ENCODE data around the gene S100A10. TPM values are rescaled to one million over a fixed set of nuclear protein-coding genes. Genes with fewer than 3 reads are reported as not detected.

The S100A10 gene, protein sequence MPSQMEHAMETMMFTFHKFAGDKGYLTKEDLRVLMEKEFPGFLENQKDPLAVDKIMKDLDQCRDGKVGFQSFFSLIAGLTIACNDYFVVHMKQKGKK
- total RNA-seq, result 37.4 and 94.7 TPM in 2 replicates

DNA sequence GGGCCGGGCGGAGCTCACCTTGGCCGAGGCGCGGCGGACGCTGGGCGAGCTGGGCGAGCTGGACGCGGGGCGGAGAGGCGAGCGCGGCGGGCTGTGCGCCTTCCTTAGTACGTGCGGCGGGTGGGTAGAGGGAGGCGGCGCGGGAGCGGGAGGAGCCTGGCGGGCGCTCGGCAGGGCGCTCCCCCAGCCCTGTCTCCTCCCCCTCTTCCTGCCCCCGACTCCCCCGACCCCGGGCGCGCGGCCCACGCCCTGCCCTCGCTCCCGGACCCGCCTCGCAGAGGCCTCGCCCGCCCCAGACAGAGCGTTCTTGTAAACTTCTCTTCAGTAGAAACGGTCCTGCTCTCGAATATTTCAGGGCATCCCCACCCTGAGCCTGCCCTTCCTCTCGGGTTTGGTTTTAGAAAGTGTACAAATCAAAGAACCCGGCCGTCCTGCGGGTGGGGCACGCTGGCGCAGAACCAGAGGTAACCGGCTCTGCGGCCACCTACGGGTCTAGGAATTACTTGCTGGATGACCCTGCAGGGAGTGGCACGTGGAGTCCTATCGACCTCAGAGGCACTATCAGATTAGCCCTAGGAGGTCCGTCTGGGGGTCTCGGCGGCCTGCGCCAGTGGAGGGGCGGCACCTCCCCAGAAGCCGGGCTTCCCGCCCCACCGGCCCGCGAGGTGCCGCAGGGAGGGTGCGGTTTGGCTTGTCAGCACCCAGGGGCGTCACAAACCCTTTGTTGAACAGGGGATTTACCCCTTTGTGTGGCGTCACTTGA, at the start of gene S100A10:
S100A10 (minus strand) TSS at position 126 of the 763 bp plus-strand sequence. CDS start 7,629 bp downstream, outside the sequence.

DNA sequence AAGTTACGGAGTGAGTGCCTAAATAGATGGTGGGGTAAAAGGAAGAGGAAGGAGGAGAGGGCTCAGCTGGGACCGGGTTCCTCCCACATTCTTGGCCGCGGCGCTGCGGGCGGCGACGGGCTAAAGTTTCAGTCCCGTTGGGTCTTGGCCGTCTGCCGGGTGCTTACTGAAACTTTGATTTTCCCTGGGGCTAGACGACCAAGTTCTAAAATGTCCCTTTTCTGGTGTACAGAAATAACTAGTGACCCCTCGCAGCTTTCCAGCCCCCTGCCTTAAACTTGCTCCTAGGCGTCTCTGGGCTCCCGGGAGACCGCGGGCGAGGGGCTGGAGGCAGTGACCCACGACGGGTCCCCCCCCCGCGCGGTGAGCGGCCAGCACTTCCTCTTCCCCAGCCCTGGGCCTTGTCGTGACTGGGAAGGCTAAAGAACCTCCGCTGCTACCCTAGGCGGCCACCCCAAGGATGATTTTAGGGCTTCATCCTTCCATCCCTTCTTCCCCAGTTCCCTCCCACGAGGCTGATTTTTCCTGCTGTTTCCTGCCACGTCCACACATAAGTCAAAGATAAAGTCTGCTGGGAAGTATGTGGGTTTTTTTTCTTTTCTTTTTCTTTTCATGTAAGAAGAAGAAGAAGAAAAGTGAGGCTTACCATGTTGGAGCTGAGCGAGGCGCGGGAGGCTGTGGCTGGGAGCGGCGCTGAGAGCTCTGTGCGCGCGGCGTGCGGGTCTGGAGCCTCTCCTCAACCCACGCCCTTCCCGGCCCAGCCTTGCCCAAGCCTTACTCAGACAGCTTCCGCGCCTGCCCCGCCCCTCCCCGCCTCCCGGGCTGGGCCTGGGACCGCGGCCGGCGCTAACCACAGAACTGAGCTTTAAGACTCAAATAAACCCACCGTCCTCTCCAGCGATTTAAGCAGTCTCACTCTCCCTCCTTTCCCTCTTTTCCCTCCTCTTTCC, 42.9 kb upstream of the S100A10 start, which contains the start of gene S100A11:
S100A11 (minus strand) TSS at position 738 of the 950 bp plus-strand sequence; CDS start at position 649, 89 bp downstream.

Other genes with a start within 250 kb of the S100A10 start
- 63.7 and 63.8 TPM in 2 replicates for gene MRPL9, start 230.4 kb downstream of the S100A10 start, total RNA-seq
- gene TDRKH, start 203.4 kb downstream of the S100A10 start, total RNA-seq, result 2.1 and 5.6 TPM in 2 replicates
- not detected in 2 replicates for gene LINGO4, start 188.4 kb downstream of the S100A10 start, total RNA-seq
- not detected in 2 replicates for gene RORC, start 162.1 kb downstream of the S100A10 start, total RNA-seq
- gene C2CD4D, start 154.0 kb downstream of the S100A10 start, total RNA-seq, result not detected in 2 replicates
- not detected in 2 replicates for gene THEM5, start 140.1 kb downstream of the S100A10 start, total RNA-seq
- 8.2 and 9.8 TPM in 2 replicates for gene THEM4, start 84.3 kb downstream of the S100A10 start, total RNA-seq
- gene S100A11, start 43.1 kb upstream of the S100A10 start, total RNA-seq, result 33.0 and 103 TPM in 2 replicates
- not detected in 2 replicates for gene TCHHL1, start 95.2 kb upstream of the S100A10 start, total RNA-seq
- gene TCHH, start 121.6 kb upstream of the S100A10 start, total RNA-seq, result not detected in 2 replicates
- gene RPTN, start 165.4 kb upstream of the S100A10 start, total RNA-seq, result not detected in 2 replicates
- gene HRNR, start 230.3 kb upstream of the S100A10 start, total RNA-seq, result not detected in 2 replicates

Data from smooth muscle cell of the umbilical artery (primary cell).